GM19463 (cell line): Measurements from ENCODE around the gene SLC30A9.

Source experiments
- ATAC-seq: cut with Tn5 transposase; IDR thresholded peaks from one replicate; pipeline ENCODE4 v1.9.1; 2021; ENCODE audit warnings: mild to moderate bottlenecking, moderate library complexity; ENCODE audit not compliant: unreplicated experiment

The SLC30A9 gene

DNA sequence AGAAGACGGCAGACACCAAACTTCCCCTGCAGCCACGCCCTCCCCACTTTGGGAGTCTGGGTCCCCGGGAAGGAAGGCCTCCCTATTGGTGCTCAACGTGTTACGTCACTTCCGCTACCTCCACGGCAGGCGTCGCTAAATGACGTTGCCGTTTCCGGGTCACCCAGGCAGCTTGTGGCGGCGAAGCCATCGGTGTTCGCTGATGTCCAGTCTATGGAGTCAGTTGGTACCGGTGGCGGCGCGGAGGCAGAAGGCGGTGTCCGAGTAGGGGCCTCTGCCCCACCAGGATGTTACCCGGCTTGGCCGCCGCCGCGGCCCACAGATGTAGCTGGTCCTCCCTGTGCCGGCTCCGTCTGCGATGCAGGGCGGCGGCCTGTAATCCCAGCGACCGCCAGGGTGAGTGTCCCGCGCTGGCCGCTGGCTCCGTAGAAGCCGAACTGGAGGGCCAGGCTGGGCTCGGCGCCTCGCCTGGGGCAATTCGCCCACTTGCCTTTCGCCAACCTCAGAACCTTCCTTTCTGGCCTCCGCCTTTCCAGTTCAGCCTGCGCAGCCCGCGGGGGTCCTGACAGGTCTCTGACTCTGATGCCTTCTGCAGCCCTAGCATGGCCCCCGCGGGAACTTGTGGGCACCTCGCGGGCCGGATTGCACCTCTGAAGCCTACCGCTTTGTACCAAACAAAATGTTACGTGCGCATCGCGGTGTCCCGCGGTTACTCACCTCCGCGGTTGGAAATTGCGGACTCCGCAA, at the start of gene SLC30A9:
SLC30A9 (plus strand) TSS at position 166 of the 747 bp plus-strand sequence; CDS start at position 288, 122 bp downstream.
- peak; percentile 99 for ATAC-seq

DNA sequence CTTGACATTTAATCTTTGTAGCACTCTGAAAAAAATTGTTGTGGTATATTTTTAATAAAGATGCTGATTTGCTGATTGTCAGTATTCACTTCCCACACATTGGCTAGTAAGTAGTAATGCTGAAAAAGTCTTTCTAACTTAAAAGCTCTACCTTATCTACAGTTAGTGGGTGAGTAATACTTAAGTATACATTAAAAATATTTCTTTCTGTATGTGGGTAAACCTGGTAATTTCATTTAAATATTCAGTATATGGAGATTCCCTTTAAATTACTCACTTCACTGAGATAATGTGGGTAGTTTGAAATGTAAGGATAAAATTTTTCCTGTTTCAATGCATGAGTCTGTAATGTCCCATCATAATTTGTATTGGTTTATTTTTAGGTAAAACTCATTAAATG, 49.5 kb upstream of the SLC30A9 start:
- no peak for ATAC-seq

DNA sequence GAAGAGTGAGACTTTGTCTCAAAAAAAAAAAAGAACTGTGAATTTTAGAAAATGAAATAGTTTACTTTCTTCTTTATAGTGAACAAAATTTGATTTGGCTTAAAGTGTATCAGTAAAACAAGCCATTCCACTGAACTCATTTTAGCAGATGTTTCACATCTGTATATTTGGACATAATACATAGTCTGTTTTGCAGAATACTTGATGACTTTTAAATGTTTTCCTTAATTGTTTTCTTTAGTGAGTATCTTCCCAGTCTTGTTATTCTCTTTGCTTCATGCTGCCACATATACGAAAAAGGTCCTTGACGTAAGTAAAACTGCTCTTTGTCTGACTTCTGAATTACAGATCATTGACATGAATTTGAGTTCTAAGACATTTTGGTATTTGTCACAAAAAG, 46.8 kb upstream of the SLC30A9 start:
- no peak for ATAC-seq

DNA sequence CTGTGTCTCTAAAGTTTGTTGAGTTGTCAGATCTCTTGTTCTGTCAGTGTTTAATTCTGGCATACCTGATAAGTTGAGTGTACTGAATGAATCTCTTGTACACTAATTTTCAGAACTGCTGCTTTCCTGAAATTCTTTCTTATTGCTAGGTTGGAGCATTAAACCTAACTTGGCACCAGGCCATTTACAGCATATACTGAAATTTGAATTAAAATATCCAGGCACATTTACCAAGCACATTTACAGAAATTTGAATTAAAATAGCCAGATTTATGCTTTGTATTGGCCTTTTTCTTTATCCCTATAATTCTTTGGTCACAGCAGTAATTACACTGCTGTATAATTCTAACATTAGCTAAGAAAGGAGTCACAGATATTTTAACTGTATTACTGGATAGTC, 46.2 kb upstream of the SLC30A9 start:
- no peak for ATAC-seq

DNA sequence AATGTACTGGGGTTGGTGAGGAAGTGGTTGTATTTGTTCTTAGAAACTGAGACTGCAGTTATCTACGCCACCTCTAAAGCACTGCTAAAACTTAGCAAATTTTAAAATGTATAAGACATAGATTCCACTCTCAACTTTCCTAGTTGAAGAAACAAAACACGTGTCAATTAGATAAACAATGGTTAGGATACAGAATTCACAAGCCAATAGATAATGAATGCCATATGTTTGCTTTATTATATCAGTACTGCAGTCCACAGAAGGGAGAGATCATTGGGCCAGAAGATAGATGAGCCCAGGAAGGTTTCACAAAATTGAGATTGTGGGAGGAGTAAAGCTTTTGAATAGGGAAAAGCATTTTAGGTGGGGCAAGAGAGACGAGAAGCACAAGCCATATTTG, 40.8 kb upstream of the SLC30A9 start:
- ATAC-seq: no peak

DNA sequence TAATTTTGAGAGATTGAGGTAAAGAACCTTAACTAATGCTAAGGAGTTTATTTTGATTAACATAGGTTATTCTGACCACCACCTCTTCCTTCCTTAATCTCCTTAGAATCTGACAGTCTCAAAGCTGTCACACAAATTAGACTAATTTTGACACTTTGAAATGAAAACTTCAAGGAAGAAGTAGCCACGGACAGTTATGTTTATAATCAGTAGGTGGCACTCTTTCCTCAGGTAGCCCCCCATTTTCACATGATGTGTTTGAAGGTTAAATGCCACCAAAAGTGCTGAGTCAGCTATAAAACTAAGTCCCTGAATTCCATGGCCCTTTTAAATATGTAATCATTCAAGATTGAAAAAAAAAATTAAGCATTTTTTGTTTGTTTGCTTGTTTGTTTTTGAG, 32.7 kb upstream of the SLC30A9 start:
- no peak for ATAC-seq

DNA sequence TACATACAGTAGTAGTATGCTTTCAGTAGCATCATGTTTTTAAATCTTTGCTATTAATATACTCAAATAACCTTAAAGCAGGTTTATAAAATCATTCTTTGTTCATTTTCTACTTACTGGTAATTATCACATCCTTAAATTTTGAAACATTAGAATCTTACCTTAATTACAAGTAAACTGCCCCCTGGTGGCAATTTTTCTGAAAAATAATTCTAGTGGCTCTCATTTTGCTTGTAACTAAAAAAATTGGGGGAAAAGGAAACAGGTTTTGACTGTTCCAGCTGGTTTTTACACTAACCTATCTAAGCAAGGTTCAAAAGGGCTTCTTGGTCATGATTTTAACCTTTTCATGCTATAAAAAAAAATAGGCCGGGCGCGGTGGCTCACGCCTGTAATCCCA, 27.2 kb upstream of the SLC30A9 start:
- ATAC-seq: no peak

DNA sequence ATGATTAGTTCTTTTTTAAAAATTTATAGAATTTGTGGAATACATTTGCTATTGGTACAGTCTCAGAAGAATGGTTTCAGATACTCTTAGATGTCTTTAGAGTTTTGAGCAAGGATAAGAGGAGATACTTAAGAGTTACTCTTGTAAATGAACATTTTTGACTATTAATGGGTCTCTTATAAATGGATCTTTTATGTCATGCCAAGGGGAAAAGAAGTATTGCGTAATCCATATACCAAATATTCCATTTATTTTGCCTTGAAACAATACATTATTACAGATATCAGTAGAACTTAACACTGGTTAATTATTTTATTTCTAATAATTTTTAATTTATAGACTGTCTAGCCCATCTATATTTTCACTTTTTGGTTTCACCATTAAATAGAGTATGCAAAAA, 25.9 kb upstream of the SLC30A9 start:
- ATAC-seq: no peak

DNA sequence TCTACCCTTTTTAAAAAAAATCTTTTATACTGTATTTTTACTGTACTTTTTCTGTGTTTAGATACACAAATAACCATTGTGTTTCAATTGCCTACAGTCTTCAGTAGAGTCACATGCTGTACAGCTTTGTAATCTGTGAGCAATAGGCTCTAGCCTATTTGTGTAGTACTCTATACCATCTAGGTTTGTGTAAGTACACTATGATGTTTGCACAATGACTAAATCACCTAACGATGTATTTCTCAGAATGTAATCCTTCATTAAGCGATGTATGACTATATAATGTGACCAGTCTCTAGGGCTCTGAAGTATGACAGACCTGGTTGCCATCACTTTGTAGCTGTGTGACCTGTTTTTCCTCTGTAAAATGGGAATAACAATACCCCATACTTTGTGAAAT, 22.9 kb upstream of the SLC30A9 start:
- ATAC-seq: no peak

DNA sequence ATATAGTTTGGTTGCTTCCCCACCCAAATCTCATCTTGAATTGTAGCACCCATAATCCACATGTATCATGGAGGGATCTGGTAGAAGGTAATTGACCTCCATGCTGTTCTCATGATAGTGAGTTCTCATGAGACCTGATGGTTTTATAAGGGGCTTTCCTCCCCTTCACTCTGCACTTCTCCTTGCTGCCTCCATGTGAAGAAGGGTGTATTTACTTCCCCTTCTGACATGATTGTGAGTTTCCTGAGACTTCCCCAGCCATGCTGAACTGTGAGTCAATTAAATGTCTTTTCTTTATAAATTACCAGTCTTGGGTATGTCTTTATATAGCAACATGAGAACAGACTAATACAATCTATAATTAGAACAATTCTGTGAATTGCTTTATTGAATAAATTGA, 20.7 kb upstream of the SLC30A9 start:
- ATAC-seq: no peak

DNA sequence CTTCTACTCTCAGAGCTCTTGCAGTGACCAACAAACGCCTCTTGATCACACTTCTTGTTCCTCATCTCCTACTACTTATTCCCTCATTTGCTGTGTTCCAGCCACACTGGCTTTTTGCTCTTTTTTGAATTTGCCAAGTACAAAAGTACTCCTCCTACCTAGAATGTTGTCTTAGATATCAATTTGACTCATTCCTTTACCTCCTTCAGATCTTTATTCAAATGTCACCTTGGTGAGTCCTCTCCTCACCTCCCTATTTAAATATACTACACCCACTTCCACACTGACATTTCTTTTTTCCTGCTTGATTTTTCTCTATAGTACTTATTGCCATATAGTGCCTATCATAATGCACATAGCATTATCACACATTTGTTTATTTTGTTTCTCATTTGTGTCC, 15.0 kb upstream of the SLC30A9 start:
- ATAC-seq: no peak

DNA sequence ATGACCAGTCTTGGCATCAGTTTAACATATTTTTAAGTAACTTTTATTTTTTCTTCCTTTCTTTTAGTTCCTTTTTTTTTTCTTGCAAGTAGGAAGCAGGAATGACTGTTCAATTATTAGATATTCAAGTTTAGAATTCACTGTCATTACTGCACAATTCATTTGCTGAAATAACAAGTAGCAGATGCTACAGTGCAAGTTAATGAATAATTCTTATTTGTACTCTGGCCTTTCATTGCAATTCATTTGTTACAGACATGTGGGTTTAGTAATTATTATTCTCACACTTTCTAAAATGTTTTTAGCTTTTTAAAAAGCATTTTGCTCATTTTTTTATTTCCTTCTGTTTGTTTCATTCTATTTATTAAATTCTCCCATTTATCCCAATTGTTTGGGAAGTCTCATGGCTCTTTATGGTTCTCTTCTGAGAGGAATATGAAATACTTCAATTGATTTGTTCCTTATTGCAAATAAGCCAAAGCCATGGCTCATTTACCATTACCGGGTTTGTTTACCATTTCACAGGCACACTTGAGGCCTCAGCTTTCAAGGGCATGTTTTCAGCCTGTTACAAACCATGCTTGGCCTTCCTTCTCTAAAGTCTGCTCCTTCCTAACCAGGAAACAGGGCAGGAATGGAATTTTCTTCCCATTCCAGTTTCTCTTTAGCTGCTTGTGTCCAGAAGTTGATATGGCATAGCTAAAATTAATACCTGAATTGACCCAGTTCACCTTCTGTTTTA, 13.4 kb upstream of the SLC30A9 start:
- ATAC-seq: no peak

DNA sequence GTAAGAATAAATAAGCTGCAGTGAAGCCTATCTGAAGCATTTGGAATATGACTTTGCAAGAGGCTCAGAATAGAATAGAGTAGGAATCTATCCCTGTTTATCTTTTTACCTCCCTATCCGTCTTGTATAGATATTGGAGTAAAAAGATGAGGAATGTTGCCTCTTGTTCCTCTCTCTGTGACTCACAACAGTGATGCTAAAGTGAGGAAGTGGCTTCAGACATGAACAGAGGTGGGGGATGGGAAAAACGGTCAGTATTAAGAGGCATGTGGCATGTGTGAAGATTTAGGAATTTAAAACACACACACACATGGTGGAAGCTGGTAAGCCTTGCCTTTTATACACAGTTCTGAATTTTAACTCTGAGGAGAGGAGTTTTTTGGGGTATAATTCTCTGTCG, 12.6 kb upstream of the SLC30A9 start:
- no peak for ATAC-seq

DNA sequence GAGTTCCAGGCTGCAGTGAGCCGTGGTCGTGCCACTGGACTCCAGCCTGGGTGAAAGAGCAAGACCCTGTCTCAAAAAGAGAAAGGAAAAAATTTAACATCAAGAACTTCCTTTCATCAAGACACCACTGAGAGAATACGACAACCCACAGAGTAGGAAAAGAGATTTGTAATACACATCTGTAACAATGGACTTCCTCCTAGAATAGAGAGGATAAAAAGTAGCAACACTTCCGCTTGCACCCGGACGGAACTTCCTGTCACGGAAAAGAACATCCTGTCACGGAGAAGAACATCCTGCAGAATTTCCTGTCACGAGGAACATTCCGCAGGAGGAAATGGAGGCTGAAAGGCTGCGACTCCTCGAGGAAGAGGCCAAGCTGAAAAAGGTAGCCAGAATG, 8.9 kb upstream of the SLC30A9 start, which contains the start of gene DCAF4L1:
DCAF4L1 (plus strand) TSS at position 301 of the 400 bp plus-strand sequence; CDS start at position 338, 37 bp downstream.
- no peak for ATAC-seq

DNA sequence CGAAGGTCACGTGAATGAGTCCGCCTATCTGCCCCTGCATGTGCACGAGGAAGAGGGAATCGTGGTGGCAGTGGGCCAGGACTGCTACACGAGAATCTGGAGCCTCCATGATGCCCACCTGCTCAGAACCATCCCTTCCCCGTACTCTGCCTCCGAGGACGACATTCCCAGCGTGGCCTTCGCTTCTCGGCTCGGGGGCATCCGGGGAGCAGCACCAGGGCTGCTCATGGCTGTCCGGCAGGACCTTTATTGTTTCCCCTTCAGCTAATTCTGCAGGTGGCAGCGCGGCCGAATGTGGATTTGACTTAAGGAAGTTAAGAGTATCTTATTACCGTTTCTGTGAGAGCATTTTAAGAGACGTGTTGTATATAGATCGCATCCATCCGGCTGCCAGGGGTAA, 7.6 kb upstream of the SLC30A9 start:
- ATAC-seq: no peak

DNA sequence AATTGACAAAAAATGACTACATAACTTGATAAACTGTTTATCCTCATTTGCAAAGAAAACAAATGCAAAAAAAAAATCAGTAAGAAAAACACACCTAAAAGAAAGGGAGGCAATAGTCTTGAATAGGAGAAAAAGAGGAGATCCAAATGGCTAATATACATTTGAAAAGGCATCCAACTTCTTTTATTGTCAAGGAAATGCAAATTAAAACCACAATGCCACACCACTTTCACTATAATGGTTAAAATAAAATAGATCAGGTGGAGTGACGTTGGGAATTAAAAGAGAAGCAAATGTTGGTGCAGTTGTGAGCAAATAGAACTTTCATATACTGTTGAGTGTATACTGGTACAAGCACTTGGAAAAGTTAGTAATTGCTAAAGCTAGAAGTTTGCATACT, 5.2 kb upstream of the SLC30A9 start:
- ATAC-seq: no peak

DNA sequence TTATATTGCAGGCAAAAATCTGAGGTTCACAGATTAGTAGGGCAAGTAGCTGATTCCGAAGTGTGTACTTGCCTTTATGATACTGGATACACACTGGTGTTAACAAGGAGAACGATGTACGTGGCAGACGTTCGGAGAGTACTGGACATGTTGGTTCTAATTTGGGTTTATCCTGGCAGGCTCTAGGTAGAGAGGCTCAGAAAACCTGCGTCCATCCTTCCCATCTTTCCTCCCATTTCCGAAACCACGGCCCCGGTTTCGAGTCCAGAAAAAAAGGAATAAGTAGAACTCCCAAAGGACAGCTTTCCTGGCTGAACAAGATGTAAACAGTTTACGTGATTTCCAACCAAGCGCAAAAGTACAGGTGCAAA, 351 bp upstream of the SLC30A9 start:
- peak; percentile 19 for ATAC-seq

DNA sequence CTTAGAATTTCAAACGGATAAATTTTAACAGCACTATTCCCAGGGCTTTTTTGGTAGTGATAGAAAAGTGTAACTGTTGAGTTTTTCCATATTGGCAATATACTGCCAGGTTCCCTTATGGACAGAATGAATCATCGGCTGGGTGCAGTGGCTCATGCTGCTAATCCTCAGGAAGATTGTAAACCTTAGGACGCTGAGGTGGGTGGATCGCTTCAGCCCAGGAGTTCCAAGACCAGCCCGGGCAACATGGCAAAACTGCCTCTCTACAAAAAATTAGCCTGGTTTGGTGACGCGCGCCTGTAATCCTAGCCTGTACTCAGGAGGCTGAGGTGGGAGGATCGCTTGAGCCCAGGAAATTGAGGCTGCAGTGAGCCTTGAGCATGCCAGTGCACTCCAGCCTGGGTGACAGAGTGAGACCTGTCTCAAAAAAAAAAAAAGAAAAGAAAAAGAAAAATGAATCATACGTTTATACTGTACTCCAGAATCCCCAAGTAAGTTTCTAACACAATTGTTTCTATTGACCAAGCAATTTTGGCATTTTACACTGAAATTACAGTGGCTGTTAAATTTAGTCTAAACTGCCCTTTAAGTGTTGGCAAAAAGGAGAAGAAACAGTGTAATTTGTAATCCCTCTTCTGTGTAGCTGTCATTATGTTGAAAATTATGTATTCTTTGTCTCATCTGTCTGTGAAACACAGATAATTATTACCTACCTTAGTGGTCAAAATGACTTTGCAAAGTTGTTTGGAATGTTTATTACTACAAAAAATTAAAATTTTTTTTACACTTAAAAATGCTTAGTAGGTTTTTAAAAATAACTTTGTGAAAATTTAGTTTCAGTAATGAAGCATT, 1.8 kb downstream of the SLC30A9 start:
- no peak for ATAC-seq

DNA sequence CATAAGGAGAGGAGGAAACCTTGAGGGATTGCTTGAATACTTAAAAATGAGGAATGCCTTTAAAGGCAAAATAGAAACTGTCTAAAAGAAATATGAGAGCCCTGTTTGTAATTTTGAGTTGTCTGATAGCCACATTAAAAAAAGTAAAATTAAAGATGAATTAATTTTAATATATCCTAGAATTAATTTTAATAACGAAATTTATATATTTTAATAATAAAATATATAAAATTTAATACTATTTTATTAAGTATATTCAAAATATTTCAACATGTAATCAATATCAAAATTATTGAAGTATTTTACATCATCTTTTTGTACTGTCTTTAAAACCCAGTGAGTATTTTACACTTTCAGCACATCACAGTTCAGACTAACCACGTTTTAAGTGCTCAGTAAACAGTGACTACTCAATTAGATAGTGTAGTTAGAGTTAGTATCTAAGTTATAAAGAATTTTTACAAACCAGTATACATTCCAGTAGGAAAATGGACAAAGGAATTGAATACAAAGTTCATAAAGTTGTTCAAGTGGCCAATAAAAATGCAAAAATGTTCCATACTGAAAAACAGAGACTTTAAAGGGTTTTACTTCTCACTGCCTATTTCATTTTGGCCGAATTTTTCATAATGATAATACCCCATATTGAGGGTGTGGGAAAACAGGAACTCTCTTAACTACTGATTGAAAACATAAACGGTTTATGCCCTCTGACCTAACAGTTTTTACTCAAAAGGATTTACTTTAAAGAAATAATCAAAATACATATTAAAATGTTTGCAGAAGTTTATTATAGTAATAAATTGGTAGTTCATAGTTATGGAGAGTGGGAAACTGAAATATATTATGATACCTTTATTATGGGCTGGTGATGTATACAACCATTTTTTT, 2.9 kb downstream of the SLC30A9 start:
- ATAC-seq: no peak

DNA sequence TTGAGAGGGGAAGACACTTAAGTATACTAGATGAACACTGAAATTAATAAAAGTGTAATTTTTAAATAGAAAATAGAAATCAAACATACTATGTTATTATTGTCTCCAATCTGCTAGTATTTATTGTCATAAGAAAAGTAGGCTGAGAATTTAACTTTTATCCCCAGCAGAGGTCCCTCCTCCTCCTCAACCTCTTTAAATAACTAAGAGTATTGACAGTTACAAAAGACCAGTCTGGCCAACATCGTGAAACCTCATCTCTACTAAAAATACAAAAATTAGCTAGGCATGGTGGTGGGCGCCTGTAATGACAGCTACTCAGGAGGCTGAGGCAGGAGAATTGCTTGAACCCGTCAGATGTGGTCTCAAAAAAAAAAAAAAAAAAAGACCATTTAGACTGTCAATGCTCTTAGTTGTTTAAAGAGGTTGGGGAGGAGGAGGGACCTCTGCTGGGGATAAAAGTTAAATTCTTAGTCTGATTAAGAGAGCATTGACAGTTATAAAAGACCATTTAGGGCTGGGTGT, 4.2 kb downstream of the SLC30A9 start:
- no peak for ATAC-seq
